Measurements from ENCODE around the gene MBD4. TPM values are rescaled to one million over a fixed set of nuclear protein-coding genes. Genes with fewer than 3 reads are reported as not detected.

The MBD4 gene
- total and polyA plus RNA-seq, 2 of the 4 experiments (the other 2 are of a cell fraction): 13.8 to 15.0 TPM

DNA sequence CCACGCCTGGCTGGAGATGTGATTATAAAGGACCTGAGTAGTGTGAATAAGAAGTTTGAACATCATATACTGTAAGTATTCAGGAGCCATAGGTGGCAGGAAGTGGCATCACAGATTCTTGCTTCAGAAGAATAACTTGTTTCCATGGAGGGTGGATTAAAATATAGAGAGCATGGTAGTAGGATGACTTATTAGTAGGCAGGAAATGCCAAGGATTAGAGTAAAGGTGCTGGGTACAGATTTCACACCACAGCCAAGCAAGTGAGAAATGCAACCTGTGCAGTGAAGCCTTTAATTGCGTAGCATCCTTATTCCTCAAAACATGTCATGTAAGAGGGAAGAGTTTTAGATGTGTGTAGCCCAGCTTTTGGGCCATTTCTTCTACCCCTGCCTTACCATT is 31.1 kb upstream of the MBD4 start:
- H3K27me3 ChIP-seq (ENCODE audit: control insufficient read depth, insufficient read depth, low read length): no peaks in the 10 kb centered on the region
- no TSS peak for BruUV-seq (replicated peaks)
- no peak overlapping the region for H3K56ac ChIP-seq (ENCODE audit: extremely low read depth, insufficient read depth, low read length)
- in situ Hi-C loops (cut with MboI; ENCODE audit: low sequenced_read_pairs) (no loop called here), intact Hi-C loops (cut with micrococcal nuclease) (no loop called here), dilution Hi-C loops (cut with HindIII; ENCODE audit: low sequenced_read_pairs, unreplicated experiment) (no loop called here)
- DNase-seq (no peak), ATAC-seq (ENCODE audit: low read depth) (no peak)
- H3K36me3 ChIP-seq (ENCODE audit: control insufficient read depth, insufficient read depth, low read length): peaks cover 8% of the 10 kb centered on the region
- no peak overlapping the region for H4K91ac ChIP-seq (ENCODE audit: insufficient read depth, low read depth, low read length)
- H2BK20ac ChIP-seq (ENCODE audit: low read depth, low read length): no peak overlapping the region
- no peak overlapping the region for H2BK5ac ChIP-seq (ENCODE audit: low read depth, low read length, poor library complexity, severe bottlenecking)
- no peak for TF ChIP-seq NFE2L2 (IDR thresholded peaks at IDR 0.05; ENCODE audit: low read depth, low read length)
- peaks cover 2% of the 10 kb centered on the region; the same call in 1 of the 2 replicates for H3K4me1 ChIP-seq (ENCODE audit: control insufficient read depth, insufficient read depth, low read length)
- H3K9ac ChIP-seq (ENCODE audit: low read depth, low read length): no peak overlapping the region
- WGBS, 2 experiments (ENCODE audit: extremely low coverage in 2 of 2, insufficient read length in 1 of 2): no CpG with 5 or more reads among the region's 2 CpGs
- H4K20me1 ChIP-seq (ENCODE audit: insufficient read depth, low read length): no peaks in the 10 kb centered on the region
- no peak overlapping the region for H4K5ac ChIP-seq (ENCODE audit: low read depth, low read length)
- no peak overlapping the region for H2AK5ac ChIP-seq (ENCODE audit: low read depth, low read length)
- H3K18ac ChIP-seq (ENCODE audit: low read depth, low read length): no peak overlapping the region
- H4K8ac ChIP-seq (ENCODE audit: low read depth in 2 of 2, low read length in 2 of 2): no peak overlapping the region
- H2BK15ac ChIP-seq (ENCODE audit: low read depth, low read length): no peak overlapping the region
- no peak overlapping the region for H2AFZ ChIP-seq (replicated peaks; ENCODE audit: low read length, poor library complexity)
- H3K4me2 ChIP-seq (ENCODE audit: low read depth, low read length): no peak overlapping the region
- H3K27ac ChIP-seq (ENCODE audit: insufficient read depth, low read length): no peak overlapping the region
- POLR2A ChIA-PET (ENCODE audit: unreplicated experiment): no interaction called here
- H3K9me3 ChIP-seq (ENCODE audit: control insufficient read depth, insufficient read depth, low read length): no peaks in the 10 kb centered on the region
- no peak overlapping the region for H3K4ac ChIP-seq (ENCODE audit: low read depth, low read length)
- H3K79me1 ChIP-seq (ENCODE audit: low read depth in 1 of 2, low read length in 2 of 2): peaks cover 0 to 8% of the 10 kb centered on the region in 2 experiments; a peak in 1 of 4 replicates
- H3K9me1 ChIP-seq (ENCODE audit: insufficient read depth, low read length): peaks cover 11% of the 10 kb centered on the region
- no peak overlapping the region for H3K14ac ChIP-seq (replicated peaks; ENCODE audit: low read depth, low read length)
- CTCF ChIA-PET: no interaction called here
- H2BK120ac ChIP-seq (ENCODE audit: low read depth, low read length): no peak overlapping the region
- H2AK9ac ChIP-seq (replicated peaks; ENCODE audit: low read depth, low read length, poor library complexity): no peak overlapping the region
- H3K4me3 ChIP-seq (ENCODE audit: insufficient read depth, low read depth, low read length): no peak overlapping the region
- no peak overlapping the region for H3K23ac ChIP-seq (ENCODE audit: low read depth, low read length)

Data from IMR-90 (cell line).